GM19238 (cell line): ENCODE data around the gene SMIM36.
"Not testable (repeated sequence)": the region's sequence is repeated elsewhere in the genome, so short reads cannot be mapped to it uniquely, and the experiment has no call there.

Experiments
- DNase-seq: peaks from one replicate; pipeline ENCODE4 v3.0.0; 2011; ENCODE audit warnings: low spot score; ENCODE audit not compliant: insufficient read length

SMIM36 gene

DNA sequence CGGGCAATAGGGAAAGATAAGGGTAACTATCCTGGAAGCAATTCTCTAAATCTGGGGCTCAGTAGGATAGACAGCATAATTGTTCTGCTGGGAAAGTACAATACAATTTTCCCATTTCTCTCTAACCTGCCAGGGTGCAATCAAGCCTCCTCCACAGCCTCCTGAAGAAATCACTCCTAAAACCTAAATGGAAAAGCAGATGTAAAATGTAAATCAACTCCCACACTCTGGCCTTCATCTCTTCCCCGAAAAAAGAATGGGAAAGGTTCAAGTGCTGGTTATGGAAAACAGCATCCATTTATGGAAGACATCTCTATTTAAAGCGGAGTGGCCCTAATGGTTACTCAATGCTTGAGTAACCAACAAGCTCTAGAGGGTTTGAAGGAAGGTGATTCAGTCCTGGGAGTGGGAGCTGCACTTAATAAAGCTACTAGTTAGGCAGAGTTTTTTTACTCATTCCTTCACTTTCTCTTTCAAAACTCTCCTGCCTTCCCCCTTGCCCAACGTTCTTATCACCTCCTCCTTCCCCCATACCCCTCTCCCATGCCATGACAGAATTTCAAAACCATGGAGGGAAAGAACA, 94.7 kb downstream of the SMIM36 start:
- no peak for DNase-seq

DNA sequence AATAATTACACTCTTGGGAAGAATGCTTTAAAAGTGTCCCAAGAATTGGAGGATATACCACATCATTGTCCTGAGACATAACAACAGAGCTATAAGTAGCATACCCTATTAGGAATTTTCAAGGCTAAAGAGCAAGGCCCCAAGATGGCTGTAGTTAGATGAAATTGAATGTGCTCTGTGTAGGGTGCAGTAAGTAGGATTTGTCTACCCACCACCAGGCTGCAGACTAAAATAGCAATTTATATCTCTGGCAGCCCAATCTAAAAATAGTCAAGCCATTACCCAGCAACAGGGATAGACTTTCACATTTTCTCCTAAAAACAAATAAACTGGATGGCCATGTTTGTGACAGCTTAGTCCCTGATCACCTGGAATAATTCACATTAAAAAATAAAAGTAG, 95.3 kb downstream of the SMIM36 start:
- no peak for DNase-seq

DNA sequence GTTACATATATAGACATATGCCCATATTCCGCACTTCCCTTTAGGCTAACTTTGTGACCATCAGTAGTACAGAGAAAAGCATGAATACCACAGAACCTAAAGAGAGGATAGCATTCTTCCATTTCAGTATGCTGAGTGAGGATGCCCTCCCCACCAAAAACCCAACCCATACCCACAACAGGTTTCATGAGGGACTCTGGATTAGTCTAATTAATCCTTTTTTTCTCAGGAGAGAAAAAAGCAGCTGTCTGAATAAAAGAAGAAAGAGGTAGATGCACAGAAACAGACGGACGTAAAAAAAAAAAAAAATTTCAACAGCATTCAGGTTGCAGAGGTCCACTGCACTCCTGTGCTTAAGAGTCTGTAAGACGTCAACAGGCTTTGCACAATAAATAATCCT, 96.3 kb downstream of the SMIM36 start:
- no peak for DNase-seq

DNA sequence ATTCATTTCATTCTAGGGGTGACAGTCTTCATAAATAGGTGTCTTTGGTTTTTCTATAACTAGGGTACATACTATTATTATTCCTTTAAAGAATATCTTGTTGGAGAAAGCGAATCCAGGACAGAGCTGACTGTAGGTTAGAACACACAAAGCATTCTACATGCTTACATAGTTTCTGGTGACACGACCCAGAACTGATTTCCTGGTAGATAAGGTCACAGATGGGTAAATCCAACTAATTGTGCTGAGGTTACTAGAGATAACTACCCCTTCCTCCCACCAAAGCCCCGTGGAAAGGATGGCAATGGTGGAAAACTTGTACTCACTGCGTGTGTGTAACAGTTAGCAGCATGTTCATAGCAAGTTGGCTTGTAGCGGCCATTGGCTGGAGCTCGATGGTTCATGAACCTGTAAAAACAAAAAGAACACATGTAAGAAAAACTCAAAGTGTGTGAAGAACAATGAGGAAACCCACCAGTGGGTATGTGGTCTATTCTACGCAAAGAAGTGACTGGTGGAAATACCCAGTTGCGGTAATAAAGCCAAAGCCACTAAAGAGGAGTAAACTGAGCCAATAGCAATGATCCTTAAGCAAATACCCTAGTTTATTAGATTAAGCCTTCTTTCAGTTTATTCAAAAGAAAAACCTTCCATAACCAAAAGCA, 97.3 kb downstream of the SMIM36 start:
- DNase-seq, result no peak

DNA sequence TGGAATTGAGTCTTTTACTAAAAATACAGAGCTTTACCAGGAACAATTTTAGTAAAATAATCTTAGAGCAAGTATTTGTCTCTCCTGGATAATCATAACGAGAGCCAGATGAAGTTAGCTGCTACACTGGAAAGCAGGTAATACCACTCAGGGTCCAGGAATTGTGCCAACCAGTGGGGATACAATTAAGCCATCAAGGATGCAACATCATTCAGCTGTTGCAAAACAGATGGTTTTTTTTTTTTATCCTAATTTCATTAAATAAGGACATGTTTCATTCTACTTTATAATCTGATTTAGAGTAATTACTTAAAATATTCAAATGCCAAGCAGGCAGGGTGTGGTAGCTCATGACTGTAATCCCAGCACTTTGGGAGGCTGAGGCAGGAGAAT, 99.8 kb downstream of the SMIM36 start:
- DNase-seq, result no peak

DNA sequence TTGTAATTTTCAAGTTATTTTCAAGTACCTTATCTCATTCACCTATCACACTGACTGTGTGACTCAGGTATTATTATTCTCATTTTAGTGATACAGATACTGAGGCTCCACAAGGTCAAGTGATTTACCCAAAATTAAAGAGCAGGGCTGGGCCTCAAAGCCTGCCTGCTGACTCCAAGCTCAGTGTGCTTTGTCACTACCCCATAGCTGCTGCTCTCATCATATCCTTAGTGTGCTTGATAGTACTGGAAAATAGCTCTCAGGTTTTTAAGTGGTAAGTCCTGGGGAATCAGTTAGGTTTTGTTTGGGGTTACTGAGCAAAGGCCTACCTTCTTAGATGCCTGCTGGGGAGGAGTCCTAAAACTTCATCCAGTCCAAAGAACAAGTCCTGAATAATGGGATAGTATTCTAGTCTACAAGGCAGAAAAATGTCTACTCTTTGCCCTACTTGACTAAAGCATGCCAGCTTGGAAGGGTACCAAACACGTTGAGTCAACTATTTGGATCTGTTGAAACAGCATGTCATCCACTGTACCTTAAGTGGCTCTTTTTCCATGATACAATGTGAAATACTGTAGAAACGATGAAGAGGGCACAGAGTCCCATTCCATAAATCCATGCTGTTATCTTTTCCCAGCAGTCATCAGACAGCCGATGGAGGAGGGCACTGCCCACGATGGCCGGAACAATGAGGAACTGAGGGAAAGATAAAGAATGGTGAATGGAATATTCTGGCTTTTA, 100.4 kb downstream of the SMIM36 start:
- no peak for DNase-seq

DNA sequence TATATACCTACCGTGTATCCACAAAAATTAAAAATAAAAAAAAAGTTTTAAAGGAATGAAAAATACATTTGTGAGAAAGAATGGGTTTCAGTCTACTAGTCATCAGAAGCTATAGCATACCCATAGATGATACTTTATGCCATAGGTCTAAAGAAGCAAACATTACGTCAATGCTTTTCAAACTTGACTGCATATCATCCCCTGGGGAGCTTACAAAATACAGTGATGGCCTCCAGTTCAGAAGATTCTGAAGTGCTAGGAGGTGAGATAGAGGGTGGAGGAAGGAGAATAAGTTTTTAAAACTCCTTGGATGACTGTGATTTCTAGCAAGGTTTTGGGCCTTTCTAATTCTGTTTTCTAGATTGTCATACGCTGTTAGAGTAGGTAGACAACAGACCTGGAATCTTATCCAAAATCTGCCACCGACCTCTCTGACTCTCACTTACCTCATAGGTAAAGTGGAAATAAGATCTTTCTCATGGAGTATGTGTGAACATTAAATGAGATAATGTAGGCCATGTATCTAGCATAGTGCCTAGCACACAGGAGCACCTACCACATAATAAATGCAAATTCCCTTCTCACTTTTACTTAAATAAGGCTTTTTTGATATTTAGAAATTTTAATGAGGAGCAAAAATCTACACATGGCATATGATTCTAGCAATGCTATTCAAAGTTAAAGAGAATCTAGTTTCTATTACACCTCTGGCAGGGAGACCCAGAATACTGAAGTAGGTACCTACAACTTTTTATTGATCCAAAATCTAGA, 102.0 kb downstream of the SMIM36 start:
- no peak for DNase-seq

DNA sequence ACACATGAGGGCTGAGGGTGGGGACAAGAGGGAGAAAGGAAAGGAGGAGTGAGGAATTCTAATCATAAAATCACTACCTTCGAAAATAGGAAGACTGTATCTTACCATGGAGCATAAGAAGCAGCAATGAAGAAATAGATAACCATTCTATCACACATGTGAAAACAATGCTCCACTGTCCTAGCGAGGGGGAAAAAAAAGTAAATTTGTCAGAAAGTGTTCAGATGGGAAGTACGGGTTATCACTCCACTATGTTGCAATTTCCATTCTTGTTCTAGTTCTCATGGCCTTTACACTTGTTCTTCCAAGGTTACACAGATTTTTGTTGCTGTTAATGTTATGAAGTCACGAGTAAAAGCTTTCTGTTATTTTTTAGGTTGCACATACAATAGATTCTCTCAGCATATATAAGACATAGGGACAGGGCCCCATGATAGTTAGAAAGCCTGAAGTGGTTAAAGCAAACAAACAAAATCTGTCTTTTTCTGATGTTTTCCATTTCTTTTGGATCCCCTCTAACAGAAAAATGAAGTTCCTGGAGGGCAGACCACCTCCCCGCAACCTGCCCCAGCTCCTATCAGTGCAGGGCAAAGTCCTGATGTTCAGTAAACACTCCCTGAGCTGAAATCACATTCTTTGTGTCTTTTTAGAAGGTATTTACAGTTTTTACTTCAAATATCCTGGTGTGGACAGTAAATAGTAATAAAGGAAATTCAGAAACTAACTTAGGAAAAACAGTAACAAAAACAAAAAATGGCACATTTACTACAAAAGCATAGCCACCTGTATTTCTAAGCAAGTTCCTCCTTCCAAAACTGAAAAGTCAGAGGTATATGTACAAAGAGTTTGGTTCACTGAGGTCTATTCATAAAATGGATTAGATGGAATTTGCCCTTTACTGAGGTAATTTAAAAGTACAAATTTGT, 103.3 kb downstream of the SMIM36 start:
- DNase-seq, result no peak

DNA sequence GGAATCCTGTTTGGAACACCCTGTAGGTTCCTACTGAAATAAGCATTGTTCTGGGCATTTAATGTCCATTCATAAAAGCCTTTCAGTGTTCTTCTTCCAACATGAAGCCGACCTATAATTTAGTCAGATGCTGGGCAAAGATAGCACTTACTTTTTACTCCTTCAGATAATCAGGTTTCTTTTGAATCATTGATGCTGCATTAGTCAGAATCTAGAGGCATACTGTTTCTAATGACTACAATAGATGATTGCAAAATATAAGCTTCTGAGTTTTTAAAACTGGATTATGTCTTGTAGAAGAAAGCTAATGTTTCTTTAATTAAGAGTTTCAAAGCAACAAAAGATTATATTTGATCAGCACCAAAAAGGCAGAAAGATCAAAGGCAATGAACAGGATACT, 105.7 kb downstream of the SMIM36 start:
- no peak for DNase-seq

DNA sequence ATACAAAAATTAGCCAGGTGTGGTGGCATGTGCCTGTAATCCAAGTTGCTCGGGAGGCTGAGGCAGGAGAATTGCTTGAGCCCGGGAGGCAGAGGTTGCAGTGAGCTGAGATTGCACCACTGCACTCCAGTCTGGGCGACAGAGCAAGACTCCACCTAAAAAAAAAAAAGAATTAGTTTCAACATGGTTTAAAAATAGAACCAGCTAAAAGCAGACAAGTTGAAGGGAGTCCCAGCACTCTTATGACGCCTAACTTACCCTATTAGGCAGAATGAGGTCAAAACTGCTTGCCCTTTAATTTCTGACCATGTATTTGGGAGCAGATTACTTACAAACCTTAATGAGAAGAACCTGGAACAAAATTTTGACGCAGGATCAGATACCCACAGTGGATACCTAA, 107.1 kb downstream of the SMIM36 start:
- not testable (repeated sequence) for DNase-seq

DNA sequence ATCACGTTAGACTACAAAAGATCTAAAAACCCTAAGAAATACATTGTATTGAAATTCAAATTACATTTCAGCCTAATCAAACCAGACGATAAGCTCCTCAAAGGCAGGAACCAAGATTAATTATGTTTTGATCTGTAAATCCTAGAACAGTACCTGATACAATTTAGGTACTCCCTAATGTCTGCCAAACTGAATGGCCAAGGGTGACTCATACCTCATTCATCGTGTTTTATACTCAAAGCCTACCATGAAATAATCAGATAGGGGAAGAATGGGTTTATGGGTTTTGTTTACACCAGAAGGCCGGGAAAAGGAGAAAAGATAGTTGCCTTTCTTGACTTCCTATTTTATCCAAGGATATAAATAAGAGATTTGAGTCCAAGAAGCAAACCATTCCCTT, 108.9 kb downstream of the SMIM36 start:
- DNase-seq, result no peak
